H1 (cell line): Measurements from ENCODE around the gene FAM193B. TPM values are rescaled to one million over a fixed set of nuclear protein-coding genes. Genes with fewer than 3 reads are reported as not detected.
A peak's percentile ranks its signal among the peaks of the same experiment; 100 is the strongest.

Experiments used
- CTCF ChIA-PET: fragments of 300-600 bp; sonication (Branson Sonifier 250); formaldehyde crosslinking; loops from one replicate; lab custom pipeline; 2021; ENCODE audit not compliant: partially characterized antibody; lab: Charles Lee
- POLR2A ChIA-PET: fragments of 300-600 bp; sonication (Branson Sonifier 250); formaldehyde crosslinking; loops from one replicate; lab custom pipeline; 2021; ENCODE audit warnings: inconsistent platforms; ENCODE audit not compliant: partially characterized antibody; lab: Charles Lee
- DNase-seq, 2 experiments: peaks; one replicate each; pipeline versions ENCODE4 v3.0.0 to v3.0.0-alpha.2; 2010 to 2022; ENCODE audit warnings: low spot score in 2 of 2, low read depth in 1 of 2, mixed read lengths in 1 of 2
- FAIRE-seq: peaks from 2 replicates; lab custom pipeline; 2011; peaks lifted over from hg19 to GRCh38; lab: Jason Lieb, UNC
- H2AFZ ChIP-seq: 2 replicates; pipeline ENCODE4 v1.8.1; 2012; ENCODE audit warnings: low read length, inconsistent platforms
- H2AK5ac ChIP-seq: 2 replicates; pipeline ENCODE4 v1.6.1; 2013; ENCODE audit warnings: low read depth, low read length
- H2BK120ac ChIP-seq: replicated peaks from 2 replicates; pipeline ENCODE3; 2013; ENCODE audit warnings: low read depth, low read length, inconsistent platforms
- H2BK12ac ChIP-seq: 2 replicates; pipeline ENCODE4 v1.6.1; 2013; ENCODE audit warnings: low read depth, low read length
- H2BK15ac ChIP-seq: 2 replicates; pipeline ENCODE4 v1.6.1; 2013; ENCODE audit warnings: low read length
- H2BK20ac ChIP-seq: 2 replicates; pipeline ENCODE4 v1.6.1; 2013; ENCODE audit warnings: low read length
- H2BK5ac ChIP-seq: 2 replicates; pipeline ENCODE4 v1.6.1; 2013; ENCODE audit warnings: low read depth, low read length
- H3K14ac ChIP-seq: 2 replicates; pipeline ENCODE4 v1.6.1; 2013; ENCODE audit warnings: inconsistent platforms; ENCODE audit not compliant: insufficient read length
- H3K18ac ChIP-seq: 2 replicates; pipeline ENCODE4 v1.6.1; 2013; ENCODE audit warnings: low read length; ENCODE audit errors: extremely low read depth
- H3K23ac ChIP-seq: 2 replicates; pipeline ENCODE4 v1.6.1; 2013; ENCODE audit warnings: inconsistent platforms; ENCODE audit not compliant: insufficient read length
- H3K23me2 ChIP-seq: 2 replicates; pipeline ENCODE4 v1.6.1; 2013; ENCODE audit warnings: low read depth, low read length
- H3K27ac ChIP-seq: 2 replicates; pipeline ENCODE4 v1.6.1; 2011; ENCODE audit warnings: low read depth, low read length, inconsistent platforms
- H3K27me3 ChIP-seq, 4 experiments: replicated peaks in 1 of 4; 1 replicate in 1 of 4; 2 replicates in 3 of 4; pipeline versions ENCODE4 v1.6.1 to v1.8.1; 2011 to 2013; ENCODE audit warnings: low read length in 3 of 4, mild to moderate bottlenecking in 3 of 4, inconsistent platforms in 2 of 4, mixed read lengths in 2 of 4, moderate library complexity in 1 of 4; ENCODE audit not compliant: control insufficient read depth in 3 of 4, insufficient read depth in 3 of 4; ENCODE audit errors: extremely low read depth in 1 of 4
- H3K36me3 ChIP-seq, 4 experiments: 2 replicates each; pipeline versions ENCODE4 v1.6.1 to v1.8.1; 2011 to 2013; ENCODE audit warnings: mild to moderate bottlenecking in 4 of 4, low read length in 3 of 4, moderate library complexity in 2 of 4, control low read depth in 1 of 4, inconsistent platforms in 1 of 4; ENCODE audit not compliant: insufficient read depth in 4 of 4, control insufficient read depth in 2 of 4
- H3K4ac ChIP-seq: replicated peaks from 2 replicates; pipeline ENCODE3; 2013; ENCODE audit warnings: low read length, low read depth, mixed read lengths, inconsistent platforms; ENCODE audit not compliant: insufficient read length
- H3K4me1 ChIP-seq, 4 experiments: replicated peaks in 1 of 4; 1 replicate in 1 of 4; 2 replicates in 3 of 4; pipeline versions ENCODE4 v1.6.1 to v1.8.1; 2011 to 2013; ENCODE audit warnings: low read length in 3 of 4, inconsistent platforms in 2 of 4, mixed read lengths in 1 of 4; ENCODE audit not compliant: insufficient read depth in 4 of 4, control insufficient read depth in 3 of 4
- H3K4me2 ChIP-seq, 2 experiments: 2 replicates each; pipeline versions ENCODE4 v1.6.1 to v1.8.1; 2011 to 2013; ENCODE audit warnings: low read depth in 2 of 2, low read length in 2 of 2, control low read depth in 1 of 2, inconsistent platforms in 1 of 2, mild to moderate bottlenecking in 1 of 2; ENCODE audit not compliant: insufficient read depth in 1 of 2
- H3K4me3 ChIP-seq, 4 experiments: fragments of 200-600, 300-600 bp in 1 of 4; sonication (generic), shearing (Covaris generic), sonication (Bioruptor Twin) in 1 of 4; 2 replicates each; pipeline versions ENCODE4 v1.5.1 to v1.8.1; 2011 to 2016; ENCODE audit warnings: low read length in 4 of 4, low read depth in 3 of 4, control low read depth in 2 of 4, inconsistent platforms in 2 of 4, mild to moderate bottlenecking in 2 of 4, mixed read lengths in 1 of 4, moderate library complexity in 1 of 4; ENCODE audit not compliant: insufficient read depth in 2 of 4; ENCODE audit errors: extremely low read depth in 1 of 4
- H3K56ac ChIP-seq: replicated peaks from 2 replicates; pipeline ENCODE3; 2013; ENCODE audit warnings: low read depth, mild to moderate bottlenecking, mixed read lengths, low read length, inconsistent platforms; ENCODE audit not compliant: insufficient read length
- H3K79me1 ChIP-seq: 2 replicates; pipeline ENCODE4 v1.6.1; 2013; ENCODE audit warnings: low read depth, low read length, control low read depth
- H3K79me2 ChIP-seq, 2 experiments: 2 replicates each; pipeline versions ENCODE4 v1.6.1 to v1.8.1; 2012 to 2013; ENCODE audit warnings: low read length in 2 of 2, mild to moderate bottlenecking in 2 of 2, inconsistent platforms in 1 of 2; ENCODE audit not compliant: insufficient read depth in 2 of 2, control insufficient read depth in 1 of 2
- H3K9ac ChIP-seq, 4 experiments: replicated peaks in 1 of 4; 1 replicate in 1 of 4; 2 replicates in 3 of 4; pipeline versions ENCODE4 v1.6.1 to v1.8.1; 2011 to 2013; ENCODE audit warnings: low read depth in 3 of 4, low read length in 3 of 4, control low read depth in 2 of 4, mild to moderate bottlenecking in 2 of 4, moderate library complexity in 2 of 4, inconsistent platforms in 1 of 4; ENCODE audit errors: extremely low read depth in 1 of 4
- H3K9me3 ChIP-seq, 2 experiments: 2 replicates each; pipeline versions ENCODE4 v1.6.1 to v1.8.1; 2012 to 2013; ENCODE audit warnings: mild to moderate bottlenecking in 2 of 2, moderate library complexity in 2 of 2, control low read depth in 1 of 2, inconsistent platforms in 1 of 2, low read depth in 1 of 2, low read length in 1 of 2, mixed read lengths in 1 of 2; ENCODE audit not compliant: insufficient read depth in 2 of 2
- H4K20me1 ChIP-seq, 2 experiments: replicated peaks in 1 of 2; 2 replicates each; pipeline versions ENCODE3 to v1.8.1; 2011 to 2013; ENCODE audit warnings: inconsistent platforms in 2 of 2, low read length in 2 of 2, mild to moderate bottlenecking in 1 of 2; ENCODE audit not compliant: insufficient read depth in 2 of 2, control insufficient read depth in 1 of 2
- H4K5ac ChIP-seq: 2 replicates; pipeline ENCODE4 v1.6.1; 2013; ENCODE audit warnings: low read length, low read depth, mixed read lengths, inconsistent platforms; ENCODE audit not compliant: insufficient read length
- H4K8ac ChIP-seq: 2 replicates; pipeline ENCODE4 v1.8.0; 2013; ENCODE audit warnings: mild to moderate bottlenecking, moderate library complexity, low read length, inconsistent platforms; ENCODE audit not compliant: insufficient read depth; ENCODE audit errors: extremely low read depth
- H4K91ac ChIP-seq: replicated peaks from 2 replicates; pipeline ENCODE3; 2013; ENCODE audit warnings: low read length, mixed read lengths, inconsistent platforms; ENCODE audit not compliant: insufficient read length
- ASH2L ChIP-seq: fragments of 200-600, 300-600 bp; sonication (generic); IDR thresholded peaks from one replicate; pipeline ENCODE4 v1.7.1; 2017; ENCODE audit warnings: low read length
- ATF3 ChIP-seq: IDR thresholded peaks from 2 replicates; pipeline ENCODE4 v1.6.1; 2011; ENCODE audit warnings: low read depth, mild to moderate bottlenecking, low read length; ENCODE audit not compliant: insufficient read depth
- BCL11A ChIP-seq, 2 experiments: IDR thresholded peaks; one replicate each; pipeline ENCODE4 v1.6.1; 2011; ENCODE audit warnings: low read depth in 2 of 2, low read length in 2 of 2, mild to moderate bottlenecking in 2 of 2
- CEBPB ChIP-seq: IDR thresholded peaks from 2 replicates; pipeline ENCODE4 v1.6.1; 2012; ENCODE audit warnings: low read depth, low read length
- FOSL1 ChIP-seq: IDR thresholded peaks from 2 replicates; pipeline ENCODE4 v1.6.1; 2011; ENCODE audit warnings: mild to moderate bottlenecking, low read depth, low read length, moderate library complexity; ENCODE audit not compliant: insufficient read depth
- GABPA ChIP-seq: IDR thresholded peaks from 2 replicates; pipeline ENCODE4 v1.6.1; 2011; ENCODE audit warnings: mild to moderate bottlenecking, low read length, moderate library complexity, borderline replicate concordance; ENCODE audit not compliant: insufficient read depth
- JUND ChIP-seq: IDR thresholded peaks from 2 replicates; pipeline ENCODE4 v1.6.1; 2011; ENCODE audit warnings: mild to moderate bottlenecking, improper control_type of control experiment, low read length
- NANOG ChIP-seq: IDR thresholded peaks from 2 replicates; pipeline ENCODE4 v1.6.1; 2011; ENCODE audit warnings: low read length, low read depth, mild to moderate bottlenecking, inconsistent platforms; ENCODE audit not compliant: insufficient read depth, poor library complexity, severe bottlenecking
- POU5F1 ChIP-seq: IDR thresholded peaks from 2 replicates; pipeline ENCODE4 v1.6.1; 2011; ENCODE audit warnings: low read depth, mild to moderate bottlenecking, low read length, moderate library complexity
- RFX5 ChIP-seq: IDR thresholded peaks from 2 replicates; pipeline ENCODE4 v1.6.1; 2011; ENCODE audit warnings: low read depth, low read length, improper control_type of control experiment, borderline replicate concordance
- SIX5 ChIP-seq: IDR thresholded peaks from 2 replicates; pipeline ENCODE4 v1.6.1; 2011; ENCODE audit warnings: mild to moderate bottlenecking, low read depth, low read length
- WGBS, 2 experiments: shearing (Covaris generic) in 1 of 2; methylation state at CpG; one replicate each; pipeline versions ENCODE4 v1.1.6 to v1.1.7; 2013 to 2015; ENCODE audit warnings: low lambda C conversion rate in 2 of 2, mixed read lengths in 2 of 2, inconsistent platforms in 1 of 2, low coverage in 1 of 2, missing lambda C conversion rate in 1 of 2; ENCODE audit not compliant: insufficient replicate concordance in 2 of 2, insufficient coverage in 1 of 2, insufficient read length in 1 of 2; ENCODE audit errors: extremely low coverage in 1 of 2, missing lambda C conversion rate in 1 of 2; 5-methylcytosine and 5-hydroxymethylcytosine counted together
- polyA plus RNA-seq, 7 experiments: library from polyadenylated mRNA; depleted of rRNA in 3 of 7; stranded (reverse) in 5 of 7; unstranded in 2 of 7; fragments of >200 nt in 5 of 7; fragments of 200-250 nt in 2 of 7; gene quantifications; 1 replicate in 5 of 7; 2 replicates in 1 of 7; 4 replicates in 1 of 7; pipeline versions ENCODE4 v1.2.1 to v1.2.3, GENCODE V29; 2011 to 2013; ENCODE audit warnings: missing spikeins in 2 of 7, mixed read lengths in 2 of 7
- total RNA-seq: library from RNA; stranded (reverse); fragmentation: NEBNext Ultra II Directional; extraction: Animal tissue kit (Norgen Biotek cat#: 25700); gene quantifications from 2 replicates; pipeline ENCODE4 v1.2.1, GENCODE V29; 2021
- TF ChIP-seq, protein P1 (sequence below): IDR thresholded peaks from 2 replicates; pipeline ENCODE4 v1.6.1; 2012; ENCODE audit warnings: inconsistent platforms

The FAM193B gene
- total and polyA plus RNA-seq, 2 of the 8 experiments (the other 6 are each of a cell fraction or from before 2014, with no cell fraction given): 49.9 to 69.8 TPM

DNA sequence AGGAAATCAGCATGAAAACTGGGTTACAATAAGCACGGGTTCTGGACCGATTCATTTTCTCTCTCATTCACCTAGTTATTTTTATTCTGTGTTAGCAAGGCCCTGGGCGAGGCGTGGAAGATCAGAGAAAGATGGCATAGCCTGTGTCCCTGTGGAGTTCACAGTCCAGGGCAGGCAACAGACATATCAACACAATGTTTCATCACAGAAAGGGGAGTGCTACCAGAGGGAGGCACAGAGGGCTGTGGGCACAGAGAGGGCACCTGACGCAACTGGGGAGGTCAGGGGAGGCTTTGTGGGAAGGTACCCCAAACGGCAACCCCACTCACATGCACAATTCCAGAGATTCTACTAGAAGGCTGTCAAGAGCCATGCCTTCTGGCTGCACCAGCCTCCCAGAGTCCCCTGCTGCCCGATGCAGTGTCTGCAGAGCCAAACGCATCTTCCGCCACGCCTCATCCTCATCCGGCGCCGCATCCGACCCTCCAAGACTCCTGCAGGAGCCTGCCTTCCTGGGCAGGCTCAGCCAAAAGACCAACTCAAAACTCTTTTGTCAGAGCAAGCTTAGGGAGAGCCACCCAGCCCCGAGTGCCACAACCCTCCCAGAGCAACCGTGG lies 1.4 kb downstream of the FAM193B start:
- no peaks in the 10 kb centered on the region for H3K27me3 ChIP-seq
- no peaks in the 10 kb centered on the region for H3K9me3 ChIP-seq
- H2BK5ac ChIP-seq: no peak overlapping the region
- ChIA-PET CTCF (interaction anchor here (0.8 to 1.4 kb wide), 4 partner anchors 8 to 37 kb away, joined by 3 to 7 read pairs (median 3); no protein-coding TSS in a partner anchor), POLR2A (interaction anchor here (0.6 to 2.6 kb wide), 4 partner anchors 8 to 51 kb away, joined by 3 to 10 read pairs (median 6); partner anchors contain the start of gene DOK3)
- peak overlapping the region; percentile 68 to 86 (median 82) for H3K4me3 ChIP-seq
- no peak overlapping the region for H2AK5ac ChIP-seq
- peaks cover 6% of the 10 kb centered on the region for H3K23me2 ChIP-seq
- no peak overlapping the region for H2AFZ ChIP-seq
- peaks cover 8 to 19% of the 10 kb centered on the region in 2 experiments for H4K20me1 ChIP-seq
- H3K4me2 ChIP-seq: peak overlapping the region; percentile 68 to 82
- H2BK15ac ChIP-seq: no peak overlapping the region
- no peak overlapping the region for H2BK20ac ChIP-seq
- H3K79me1 ChIP-seq: peaks cover 8% of the 10 kb centered on the region
- H3K23ac ChIP-seq: no peak overlapping the region
- peaks cover 0 to 21% (median 6%) of the 10 kb centered on the region in 4 experiments; a peak in 3 of 8 replicates for H3K36me3 ChIP-seq
- DNase-seq: no peak
- no peak overlapping the region for H4K5ac ChIP-seq
- no peak overlapping the region for H3K14ac ChIP-seq
- peaks cover 5 to 9% (median 7%) of the 10 kb centered on the region in 4 experiments for H3K4me1 ChIP-seq
- no peak overlapping the region for H3K18ac ChIP-seq
- H3K27ac ChIP-seq: no peak overlapping the region
- no peak overlapping the region for H2BK120ac ChIP-seq
- H3K56ac ChIP-seq: no peak overlapping the region
- H2BK12ac ChIP-seq: no peak overlapping the region
- H3K9ac ChIP-seq: peak overlapping the region in 2 of 4 experiments; percentile 69 to 81; a peak in 3 of 7 replicates
- WGBS, 2 experiments: 77% methylated on average over 16 of the region's 16 CpGs; no CpG with 5 or more reads in 1 of the 2 experiments
- FAIRE-seq: no peak
- H4K91ac ChIP-seq: no peak overlapping the region
- H3K4ac ChIP-seq: no peak overlapping the region
- H4K8ac ChIP-seq: no peak overlapping the region
- peaks cover 3 to 56% of the 10 kb centered on the region in 2 experiments; a peak in 2 of 4 replicates for H3K79me2 ChIP-seq
- TF ChIP-seq SIX5 (no peak), NANOG (no peak), CEBPB (no peak), GABPA (no peak), FOSL1 (no peak), ASH2L (no peak), POU5F1 (no peak), ATF3 (no peak), JUND (no peak), BCL11A (IDR thresholded peaks at IDR 0.05; ENCODE audit: low read depth in 2 of 2, low read length in 2 of 2) (no peak), RFX5 (no peak)
- TF ChIP-seq, protein P1, sequence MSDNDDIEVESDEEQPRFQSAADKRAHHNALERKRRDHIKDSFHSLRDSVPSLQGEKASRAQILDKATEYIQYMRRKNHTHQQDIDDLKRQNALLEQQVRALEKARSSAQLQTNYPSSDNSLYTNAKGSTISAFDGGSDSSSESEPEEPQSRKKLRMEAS: no peak
